Loucy (cell line): ENCODE results near the gene USP7.

Experiments
- H2AFZ ChIP-seq: fragments of 200-600 bp; sonication (generic); 2 replicates; pipeline ENCODE4 v1.6.0; 2016; ENCODE audit warnings: antibody characterized with exemption, mild to moderate bottlenecking, low read length, moderate library complexity
- H3F3A ChIP-seq: fragments of 200-600 bp; 2 replicates; pipeline ENCODE4 v1.6.0; 2016; ENCODE audit warnings: antibody characterized with exemption, low read depth, mild to moderate bottlenecking
- H3K27me3 ChIP-seq: fragments of 200-600 bp; sonication (generic); 2 replicates; pipeline ENCODE4 v1.6.1; 2014; ENCODE audit warnings: low read length, mild to moderate bottlenecking; ENCODE audit not compliant: insufficient read depth, poor library complexity, severe bottlenecking
- H3K36me3 ChIP-seq: fragments of 200-600 bp; sonication (generic); 2 replicates; pipeline ENCODE4 v1.6.1; 2016; ENCODE audit warnings: low read length; ENCODE audit not compliant: insufficient read depth
- H3K4me1 ChIP-seq: fragments of 200-600 bp; sonication (generic); 2 replicates; pipeline ENCODE4 v1.5.1; 2014; ENCODE audit warnings: low read length, mild to moderate bottlenecking; ENCODE audit not compliant: insufficient read depth, poor library complexity, severe bottlenecking
- H3K4me2 ChIP-seq: fragments of 200-600 bp; sonication (generic); 2 replicates; pipeline ENCODE4 v1.6.0; 2014; ENCODE audit warnings: antibody characterized with exemption, low read length, low read depth, mild to moderate bottlenecking; ENCODE audit not compliant: poor library complexity, severe bottlenecking
- H3K4me3 ChIP-seq: fragments of 200-600 bp; sonication (generic); 2 replicates; pipeline ENCODE4 v1.5.1; 2014; ENCODE audit warnings: low read length, mild to moderate bottlenecking, mixed read lengths; ENCODE audit not compliant: poor library complexity, severe bottlenecking
- H3K79me2 ChIP-seq: fragments of 200-600 bp; sonication (generic); 2 replicates; pipeline ENCODE4 v1.6.1; 2014; ENCODE audit warnings: low read length; ENCODE audit not compliant: insufficient read depth
- H3K9ac ChIP-seq: fragments of 200-600 bp; sonication (generic); 2 replicates; pipeline ENCODE4 v1.6.0; 2014; ENCODE audit warnings: mild to moderate bottlenecking, low read depth, low read length, moderate library complexity; ENCODE audit not compliant: poor library complexity, severe bottlenecking
- H3K9me2 ChIP-seq: fragments of 200-600 bp; sonication (generic); replicated peaks from 2 replicates; pipeline ENCODE4 v1.6.1; 2016; ENCODE audit warnings: low read depth, low read length, mixed read lengths
- H3K9me3 ChIP-seq: fragments of 200-600 bp; sonication (generic); 2 replicates; pipeline ENCODE4 v1.6.1; 2014; ENCODE audit warnings: mild to moderate bottlenecking, antibody characterized with exemption, low read length, low read depth; ENCODE audit not compliant: insufficient read depth
- H4K20me1 ChIP-seq: fragments of 200-600 bp; sonication (generic); 2 replicates; pipeline ENCODE4 v1.6.0; 2014; ENCODE audit warnings: antibody characterized with exemption, low read length, mild to moderate bottlenecking; ENCODE audit not compliant: insufficient read depth, poor library complexity, severe bottlenecking
- EZH2phosphoT487 ChIP-seq: fragments of 200-600 bp; IDR thresholded peaks from 2 replicates; pipeline ENCODE4 v1.6.1; 2018; ENCODE audit warnings: antibody characterized with exemption, mild to moderate bottlenecking, moderate library complexity, borderline replicate concordance
- TF ChIP-seq, protein P1 (sequence below): fragments of 200-600 bp; sonication (generic); conservative IDR thresholded peaks from 2 replicates; pipeline ENCODE4 v1.5.1; 2014; ENCODE audit warnings: mild to moderate bottlenecking, antibody characterized with exemption, low read length

Gene USP7

DNA sequence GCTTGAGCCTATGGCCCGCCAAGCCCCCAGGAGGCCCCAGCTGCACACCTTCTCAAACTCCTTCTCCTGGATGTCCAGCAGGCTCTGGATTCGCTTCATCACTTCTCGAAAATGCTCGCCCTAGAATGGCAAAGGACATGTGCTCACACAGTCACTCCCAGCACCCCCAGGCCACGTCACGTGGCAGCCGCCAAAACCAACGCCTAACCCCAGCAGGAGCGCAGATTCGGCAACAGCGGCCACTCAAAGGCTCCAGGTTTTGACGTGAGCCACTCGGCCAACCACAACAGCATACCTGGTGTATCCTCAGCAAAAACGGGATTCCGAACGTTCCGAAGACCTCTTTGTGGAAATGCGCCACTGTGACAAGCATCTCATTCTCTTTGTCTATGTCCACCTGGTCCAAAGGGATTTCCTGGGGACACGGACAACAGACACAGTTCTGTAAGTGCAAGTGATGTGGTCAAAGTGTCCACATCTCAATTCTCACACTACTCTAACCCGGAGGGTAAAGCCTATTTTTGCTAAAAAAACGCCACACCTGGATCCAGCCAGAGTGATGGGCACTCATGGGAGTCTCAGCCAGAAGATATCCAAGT lies 68.9 kb downstream of the USP7 start:
- Histone ChIP-seq H3K79me2 (no peaks in the 10 kb centered on the region), H3K9ac (no peak overlapping the region), H3K9me3 (no peaks in the 10 kb centered on the region), H4K20me1 (no peaks in the 10 kb centered on the region), H3K36me3 (peaks cover 53% of the 10 kb centered on the region; the same call in 1 of the 2 replicates), H3K27me3 (no peaks in the 10 kb centered on the region), H3K9me2 (no peaks in the 10 kb centered on the region), H3K4me1 (no peaks in the 10 kb centered on the region), H3K4me3 (no peak overlapping the region), H3F3A (no peaks in the 10 kb centered on the region), H3K4me2 (no peak overlapping the region), H2AFZ (no peak overlapping the region)
- TF ChIP-seq, protein P1, sequence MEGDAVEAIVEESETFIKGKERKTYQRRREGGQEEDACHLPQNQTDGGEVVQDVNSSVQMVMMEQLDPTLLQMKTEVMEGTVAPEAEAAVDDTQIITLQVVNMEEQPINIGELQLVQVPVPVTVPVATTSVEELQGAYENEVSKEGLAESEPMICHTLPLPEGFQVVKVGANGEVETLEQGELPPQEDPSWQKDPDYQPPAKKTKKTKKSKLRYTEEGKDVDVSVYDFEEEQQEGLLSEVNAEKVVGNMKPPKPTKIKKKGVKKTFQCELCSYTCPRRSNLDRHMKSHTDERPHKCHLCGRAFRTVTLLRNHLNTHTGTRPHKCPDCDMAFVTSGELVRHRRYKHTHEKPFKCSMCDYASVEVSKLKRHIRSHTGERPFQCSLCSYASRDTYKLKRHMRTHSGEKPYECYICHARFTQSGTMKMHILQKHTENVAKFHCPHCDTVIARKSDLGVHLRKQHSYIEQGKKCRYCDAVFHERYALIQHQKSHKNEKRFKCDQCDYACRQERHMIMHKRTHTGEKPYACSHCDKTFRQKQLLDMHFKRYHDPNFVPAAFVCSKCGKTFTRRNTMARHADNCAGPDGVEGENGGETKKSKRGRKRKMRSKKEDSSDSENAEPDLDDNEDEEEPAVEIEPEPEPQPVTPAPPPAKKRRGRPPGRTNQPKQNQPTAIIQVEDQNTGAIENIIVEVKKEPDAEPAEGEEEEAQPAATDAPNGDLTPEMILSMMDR = no peak
- TF ChIP-seq EZH2phosphoT487 = no peak

DNA sequence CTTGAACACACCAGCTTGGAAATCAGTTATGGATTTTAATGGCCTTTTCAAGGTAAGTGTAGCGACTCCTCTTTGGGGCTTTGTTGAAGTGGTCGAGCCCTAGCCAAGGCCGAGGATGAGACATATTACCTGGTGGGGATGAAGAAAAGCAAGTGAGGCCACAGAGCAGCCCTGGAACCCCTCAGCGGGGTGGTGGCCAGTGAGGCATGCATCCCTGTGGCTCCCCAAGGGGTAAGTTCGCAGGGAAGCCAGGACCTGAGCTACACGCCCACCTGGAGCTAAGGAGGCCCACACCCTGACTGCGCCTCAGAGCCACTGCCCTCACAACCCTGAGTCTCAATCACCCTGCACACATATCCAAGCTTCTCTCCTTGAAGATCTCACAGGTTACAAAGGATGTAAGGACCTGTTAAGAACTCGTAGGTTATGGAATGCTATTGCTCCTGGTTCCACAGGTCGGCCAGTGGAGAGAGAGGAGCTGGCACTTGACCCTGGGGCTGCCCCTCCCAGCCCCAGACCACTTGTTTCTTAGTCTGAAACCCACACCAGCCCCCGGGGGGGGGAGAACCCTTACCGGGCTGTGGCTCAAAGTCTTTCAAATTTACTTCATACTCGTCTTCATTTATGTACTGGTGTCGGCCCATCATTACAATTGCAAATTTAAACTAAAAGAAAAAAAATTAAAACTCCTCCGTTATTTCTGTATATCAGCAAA lies 69.6 kb downstream of the USP7 start:
- Histone ChIP-seq H3K4me3 (no peak overlapping the region), H3K36me3 (peaks cover 46% of the 10 kb centered on the region; the same call in 1 of the 2 replicates), H3F3A (no peaks in the 10 kb centered on the region), H2AFZ (no peak overlapping the region), H3K9ac (no peak overlapping the region), H3K9me2 (no peaks in the 10 kb centered on the region), H3K4me1 (no peaks in the 10 kb centered on the region), H4K20me1 (no peaks in the 10 kb centered on the region), H3K27me3 (no peaks in the 10 kb centered on the region), H3K4me2 (no peak overlapping the region), H3K79me2 (no peaks in the 10 kb centered on the region), H3K9me3 (no peaks in the 10 kb centered on the region)
- TF ChIP-seq, protein P1 = no peak
- no peak for TF ChIP-seq EZH2phosphoT487

DNA sequence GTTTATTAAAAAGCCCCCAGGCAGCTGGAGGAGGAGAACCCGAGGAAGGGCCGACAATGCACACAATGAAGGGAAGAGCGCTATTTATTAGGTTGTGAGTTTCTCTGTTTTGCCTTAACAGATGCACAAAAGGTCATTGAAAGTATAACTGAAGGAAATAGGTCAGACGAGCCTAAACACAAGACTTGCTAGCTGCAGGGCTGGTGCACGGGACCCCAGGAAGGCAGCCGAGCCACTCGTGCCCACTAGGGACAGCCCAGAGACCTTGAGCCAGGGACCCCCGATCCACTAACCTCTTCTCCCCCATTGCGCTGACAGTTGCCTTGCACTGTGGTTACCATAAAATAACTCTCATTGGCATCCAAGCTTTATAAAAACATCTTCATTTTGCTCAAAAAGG lies 70.3 kb downstream of the USP7 start:
- no peaks in the 10 kb centered on the region for H3K4me1 ChIP-seq
- H3K9me2 ChIP-seq = no peaks in the 10 kb centered on the region
- no peak overlapping the region for H2AFZ ChIP-seq
- no peak overlapping the region for H3K9ac ChIP-seq
- no peaks in the 10 kb centered on the region for H3K9me3 ChIP-seq
- H3K79me2 ChIP-seq = no peaks in the 10 kb centered on the region
- no peaks in the 10 kb centered on the region for H4K20me1 ChIP-seq
- no peaks in the 10 kb centered on the region for H3F3A ChIP-seq
- H3K4me2 ChIP-seq = no peak overlapping the region
- TF ChIP-seq EZH2phosphoT487 = no peak
- TF ChIP-seq, protein P1 = no peak
- no peaks in the 10 kb centered on the region for H3K27me3 ChIP-seq
- no peak overlapping the region for H3K4me3 ChIP-seq
- H3K36me3 ChIP-seq = peaks cover 39% of the 10 kb centered on the region; the same call in 1 of the 2 replicates
